GM21717 (cell line): ENCODE results near the gene GBF1.
"Not testable (repeated sequence)": the region's sequence is repeated elsewhere in the genome, so short reads cannot be mapped to it uniquely, and the experiment has no call there.

Experiments
- ATAC-seq: cut with Tn5 transposase; IDR thresholded peaks from one replicate; pipeline ENCODE4 v1.9.1; 2021; ENCODE audit warnings: mild to moderate bottlenecking, moderate library complexity; ENCODE audit not compliant: unreplicated experiment

Gene GBF1, protein sequence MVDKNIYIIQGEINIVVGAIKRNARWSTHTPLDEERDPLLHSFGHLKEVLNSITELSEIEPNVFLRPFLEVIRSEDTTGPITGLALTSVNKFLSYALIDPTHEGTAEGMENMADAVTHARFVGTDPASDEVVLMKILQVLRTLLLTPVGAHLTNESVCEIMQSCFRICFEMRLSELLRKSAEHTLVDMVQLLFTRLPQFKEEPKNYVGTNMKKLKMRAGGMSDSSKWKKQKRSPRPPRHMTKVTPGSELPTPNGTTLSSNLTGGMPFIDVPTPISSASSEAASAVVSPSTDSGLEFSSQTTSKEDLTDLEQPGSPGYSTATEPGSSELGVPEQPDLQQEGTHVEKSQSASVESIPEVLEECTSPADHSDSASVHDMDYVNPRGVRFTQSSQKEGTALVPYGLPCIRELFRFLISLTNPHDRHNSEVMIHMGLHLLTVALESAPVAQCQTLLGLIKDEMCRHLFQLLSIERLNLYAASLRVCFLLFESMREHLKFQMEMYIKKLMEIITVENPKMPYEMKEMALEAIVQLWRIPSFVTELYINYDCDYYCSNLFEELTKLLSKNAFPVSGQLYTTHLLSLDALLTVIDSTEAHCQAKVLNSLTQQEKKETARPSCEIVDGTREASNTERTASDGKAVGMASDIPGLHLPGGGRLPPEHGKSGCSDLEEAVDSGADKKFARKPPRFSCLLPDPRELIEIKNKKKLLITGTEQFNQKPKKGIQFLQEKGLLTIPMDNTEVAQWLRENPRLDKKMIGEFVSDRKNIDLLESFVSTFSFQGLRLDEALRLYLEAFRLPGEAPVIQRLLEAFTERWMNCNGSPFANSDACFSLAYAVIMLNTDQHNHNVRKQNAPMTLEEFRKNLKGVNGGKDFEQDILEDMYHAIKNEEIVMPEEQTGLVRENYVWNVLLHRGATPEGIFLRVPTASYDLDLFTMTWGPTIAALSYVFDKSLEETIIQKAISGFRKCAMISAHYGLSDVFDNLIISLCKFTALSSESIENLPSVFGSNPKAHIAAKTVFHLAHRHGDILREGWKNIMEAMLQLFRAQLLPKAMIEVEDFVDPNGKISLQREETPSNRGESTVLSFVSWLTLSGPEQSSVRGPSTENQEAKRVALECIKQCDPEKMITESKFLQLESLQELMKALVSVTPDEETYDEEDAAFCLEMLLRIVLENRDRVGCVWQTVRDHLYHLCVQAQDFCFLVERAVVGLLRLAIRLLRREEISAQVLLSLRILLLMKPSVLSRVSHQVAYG (N-terminal part only)

DNA sequence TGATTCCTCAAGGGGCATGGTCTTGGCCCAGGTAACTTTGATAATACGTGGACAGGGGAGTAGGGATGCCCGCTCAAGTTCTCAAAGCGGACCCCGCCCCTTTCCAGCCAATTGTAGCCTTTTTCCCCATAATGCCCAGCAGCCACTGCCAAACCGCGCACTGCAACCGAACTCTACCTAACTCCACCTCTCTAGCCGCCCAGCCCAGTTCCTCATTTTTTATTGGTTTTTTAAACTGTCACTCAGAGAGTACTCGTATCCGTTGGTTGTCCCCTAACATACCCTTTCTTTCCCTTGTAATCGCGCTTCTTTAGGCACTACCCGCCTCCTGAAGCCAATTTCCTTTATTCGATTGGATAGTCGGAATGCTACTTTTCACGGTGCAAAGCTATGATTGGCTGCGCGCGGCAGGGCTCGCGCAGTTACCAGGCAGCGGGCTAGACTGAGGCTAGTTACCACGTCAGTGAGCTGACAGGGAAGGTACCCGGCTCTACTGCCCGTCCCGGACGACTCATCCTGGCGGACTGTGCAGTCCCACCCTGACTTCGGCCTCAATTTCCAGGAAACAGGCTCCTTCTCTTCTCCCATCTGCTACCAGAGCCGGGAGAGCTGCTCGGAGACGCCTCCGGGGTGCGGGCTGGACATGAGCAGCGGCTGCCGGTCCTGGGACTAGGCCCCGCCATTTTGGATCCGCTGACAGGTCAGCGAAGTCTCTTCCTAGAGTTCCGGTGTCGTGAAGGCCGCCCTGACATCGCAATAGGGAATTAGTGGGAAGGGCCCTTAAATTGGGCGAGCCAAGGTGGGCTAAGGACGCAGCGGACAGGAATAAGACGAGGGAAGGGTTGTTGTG, at the start of gene GBF1:
TSS of gene GBF1 (plus strand) at position 451 of the 850 bp plus-strand sequence. CDS start 13,407 bp downstream, outside the sequence.
- ATAC-seq: peak; percentile 85

DNA sequence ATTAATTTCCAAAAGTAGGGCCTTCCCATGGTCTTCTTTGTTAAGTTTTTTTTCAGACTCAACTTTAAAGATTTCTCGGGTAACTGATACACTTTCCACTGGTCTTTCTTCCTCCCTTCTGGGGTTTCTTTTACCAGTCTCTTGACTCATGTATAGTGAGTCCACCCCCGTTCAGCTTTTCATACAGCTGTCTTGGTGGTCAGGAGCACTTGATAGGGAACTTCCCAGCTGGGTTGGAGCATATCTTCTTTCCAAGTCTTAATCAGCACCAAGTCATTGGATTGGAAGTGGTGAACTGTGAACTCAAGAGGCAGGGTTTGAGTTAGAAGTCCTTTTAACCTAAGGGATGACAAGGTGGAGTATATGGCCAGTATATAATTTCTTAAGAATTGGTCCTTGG, 48.4 kb upstream of the GBF1 start:
- no peak for ATAC-seq

DNA sequence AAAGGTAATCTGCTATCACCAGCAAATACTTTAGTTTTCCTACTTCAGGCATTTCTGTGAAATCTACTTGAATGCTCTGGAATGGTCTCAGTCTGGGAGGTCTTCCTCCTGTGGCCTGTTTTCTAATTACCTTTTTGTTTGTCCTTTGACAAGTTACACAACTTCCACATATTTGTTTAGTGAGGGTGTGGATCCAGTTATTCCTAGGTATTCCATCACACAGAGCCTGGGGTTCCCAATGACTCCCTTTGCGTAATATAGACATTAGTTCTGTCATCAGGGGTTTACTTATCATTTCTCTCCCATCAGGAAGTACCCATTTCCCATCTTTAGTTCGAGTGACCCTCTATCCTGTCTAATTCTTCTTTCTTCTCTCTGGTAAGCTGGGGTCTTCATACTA, 47.3 kb upstream of the GBF1 start:
- no peak for ATAC-seq

DNA sequence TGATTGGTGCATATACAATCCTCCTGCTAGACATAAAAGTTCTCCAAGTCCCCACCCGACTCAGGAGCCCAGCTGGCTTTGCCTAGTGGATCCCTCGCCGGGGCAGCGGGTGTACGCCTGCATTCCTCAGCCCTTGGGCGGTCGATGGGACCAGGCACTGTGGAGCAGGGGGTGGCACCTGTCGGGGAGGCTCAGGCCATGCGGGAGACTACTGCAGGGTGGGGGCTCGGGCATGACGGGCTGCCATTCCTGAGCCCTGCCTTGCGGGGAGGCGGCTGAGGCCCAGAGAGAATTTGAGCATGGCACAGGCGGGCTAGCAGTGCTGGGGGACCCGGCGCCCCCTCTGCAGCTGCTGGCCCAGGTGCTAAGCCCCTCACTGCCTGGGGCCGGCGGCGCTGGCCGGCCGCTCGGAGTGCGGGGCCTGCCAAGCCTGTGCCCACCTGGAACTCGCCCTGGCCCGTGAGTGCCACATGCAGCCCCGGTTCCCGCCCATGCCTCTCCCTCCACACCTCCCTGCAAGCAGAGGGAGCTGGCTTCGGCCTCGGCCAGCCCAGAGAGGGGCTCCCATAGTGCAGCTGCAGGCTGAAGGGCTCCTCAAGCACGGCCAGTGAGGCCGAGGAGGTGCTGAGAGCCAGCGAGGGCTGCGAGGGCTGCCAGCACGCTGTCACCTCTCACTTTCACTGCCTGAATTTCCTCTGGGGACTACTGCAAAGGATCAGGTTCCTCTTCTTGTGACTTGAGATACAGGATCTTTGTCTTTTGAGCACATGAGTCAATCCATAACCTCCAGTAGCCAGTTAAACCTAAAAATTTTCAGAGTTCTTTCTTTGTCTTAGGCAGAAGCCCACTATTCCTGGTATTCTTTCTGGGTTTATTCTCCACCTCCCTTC, 44.3 kb upstream of the GBF1 start:
- no peak for ATAC-seq

DNA sequence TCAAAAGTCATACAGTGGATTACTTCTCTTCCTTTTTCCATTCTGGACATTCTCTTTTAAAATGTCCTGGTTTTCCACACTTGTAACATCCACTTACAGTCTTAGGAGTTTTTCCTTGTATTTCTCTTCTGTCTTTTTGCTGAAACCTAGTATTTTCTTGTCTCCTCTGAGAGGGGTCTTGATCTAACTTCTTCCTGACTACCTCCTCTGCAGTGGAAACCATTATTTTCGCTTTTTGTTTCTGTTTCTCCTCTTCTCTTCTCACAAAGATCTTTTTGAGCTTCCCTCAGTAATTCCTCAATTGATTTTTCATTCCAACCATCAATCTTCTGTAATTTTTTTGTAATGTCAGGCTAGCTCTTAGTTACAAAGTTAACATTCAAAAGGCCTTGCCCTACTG, 42.9 kb upstream of the GBF1 start:
- no peak for ATAC-seq

DNA sequence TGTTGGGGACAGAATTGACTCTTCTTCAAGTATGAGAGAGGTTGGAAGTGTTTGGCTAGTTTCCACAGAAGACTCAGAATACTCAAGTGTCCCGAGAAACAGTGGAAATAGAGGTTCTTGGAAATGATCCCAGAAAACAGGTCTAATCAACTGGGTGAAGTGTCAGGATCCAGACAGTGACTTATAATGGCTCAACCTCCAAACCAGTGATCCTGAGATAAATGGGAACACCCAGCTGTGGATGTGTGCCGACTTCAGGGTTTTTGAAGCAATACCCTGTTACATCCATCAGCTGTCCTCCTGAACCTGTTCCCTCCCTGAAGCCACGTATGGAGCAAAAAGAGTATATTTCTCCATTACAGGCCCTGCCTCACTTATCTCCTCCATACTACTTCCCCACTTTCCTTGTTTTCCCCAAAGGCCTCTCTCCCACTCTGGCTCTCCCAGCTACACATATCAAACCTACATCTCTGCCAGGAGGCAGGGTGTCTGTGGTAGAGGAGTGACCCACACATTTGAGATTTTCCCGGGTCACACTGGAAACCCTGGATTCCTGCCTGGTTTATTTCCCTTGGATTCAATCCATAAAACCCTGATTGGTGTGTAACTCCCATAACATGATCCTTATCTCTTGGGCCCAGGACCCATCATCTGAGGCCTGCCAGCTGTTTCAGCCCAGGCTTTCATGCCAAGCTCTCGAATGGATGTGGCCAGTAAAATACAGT, 36.9 kb upstream of the GBF1 start:
- ATAC-seq: no peak

DNA sequence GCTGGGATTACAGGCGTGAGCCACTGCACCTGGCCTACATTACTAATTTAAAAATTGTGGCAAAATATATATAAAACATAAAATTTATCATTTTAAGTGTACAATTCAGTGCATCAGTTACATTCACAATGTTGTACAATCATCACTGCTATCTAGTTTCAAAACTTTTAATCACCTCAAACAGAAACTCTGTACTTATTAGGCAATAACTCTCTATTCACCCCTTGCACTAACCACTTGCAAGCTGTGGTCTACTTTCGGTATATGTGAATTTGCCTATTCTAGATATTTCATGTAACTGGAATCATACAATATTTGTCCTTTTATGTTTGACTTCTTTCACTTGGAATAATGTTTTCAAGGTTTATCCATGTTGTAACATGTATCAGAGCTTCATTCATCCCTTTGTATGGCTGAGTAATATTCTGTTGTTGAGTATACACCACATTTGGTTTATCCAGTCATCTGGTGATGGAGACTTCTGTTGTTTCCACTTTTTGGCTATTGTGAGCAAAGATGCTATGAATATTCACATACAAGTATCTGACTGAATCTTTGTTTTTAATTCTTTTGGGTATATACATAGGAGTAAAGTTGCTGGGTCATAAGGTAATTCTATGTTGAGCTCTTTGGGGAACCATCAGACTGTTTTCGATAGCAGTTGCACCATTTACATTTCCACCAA, 33.6 kb upstream of the GBF1 start:
- no peak for ATAC-seq

DNA sequence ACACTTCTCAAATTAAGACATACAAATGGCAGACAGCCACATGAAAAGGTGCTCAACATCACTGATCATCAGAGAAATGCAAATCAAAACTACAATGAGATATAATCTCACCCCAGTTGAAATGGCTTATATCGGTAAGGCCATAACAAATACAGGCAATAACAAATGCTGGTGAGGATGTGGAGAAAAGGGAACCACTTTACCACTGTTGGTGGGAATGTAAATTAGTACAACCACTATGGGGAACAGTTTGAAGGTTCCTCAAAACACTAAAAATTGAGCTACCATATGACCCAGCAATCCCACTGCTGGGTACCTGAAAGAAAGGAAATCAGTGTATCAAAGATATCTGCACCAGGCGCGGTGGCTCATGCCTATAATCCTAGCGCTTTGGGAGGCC, 31.7 kb upstream of the GBF1 start:
- ATAC-seq: not testable (repeated sequence)

DNA sequence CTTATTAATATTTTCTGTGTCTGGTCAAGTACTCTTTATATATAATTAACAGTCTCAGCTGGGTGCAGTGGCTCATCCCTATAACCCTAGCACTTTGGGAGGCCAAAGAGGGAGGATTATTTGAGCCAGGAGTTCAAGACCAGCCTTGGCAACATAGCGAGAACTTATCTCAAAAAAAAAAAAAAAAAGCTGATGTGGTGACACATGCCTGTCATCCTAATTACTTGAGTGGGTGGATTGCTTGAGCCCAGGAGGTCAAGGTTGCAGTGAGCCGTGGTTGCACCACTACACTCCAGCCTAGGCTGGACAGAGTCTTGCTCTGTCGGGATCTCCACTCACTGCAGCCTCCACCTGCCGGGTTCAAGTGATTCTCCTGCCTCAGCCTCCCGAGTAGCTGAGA, 26.0 kb upstream of the GBF1 start:
- no peak for ATAC-seq

DNA sequence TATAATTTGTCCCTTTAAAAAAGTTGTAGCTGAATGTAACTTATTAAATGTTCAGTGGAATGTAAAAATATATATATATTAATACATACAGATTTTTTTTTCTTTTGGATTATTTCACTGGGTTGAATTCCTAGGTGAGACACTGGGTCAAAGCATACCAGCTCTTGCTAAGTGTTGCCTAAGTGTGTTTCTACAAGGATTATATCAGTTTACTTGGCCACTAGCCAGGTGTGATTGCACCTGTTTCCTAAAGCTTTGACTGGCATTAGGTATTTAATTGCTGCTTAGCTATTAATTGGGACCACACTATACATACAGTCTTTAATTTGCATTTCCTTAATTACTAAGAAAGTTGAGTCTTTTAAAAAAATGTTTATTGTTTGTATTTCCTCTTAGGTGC, 24.7 kb upstream of the GBF1 start:
- no peak for ATAC-seq

DNA sequence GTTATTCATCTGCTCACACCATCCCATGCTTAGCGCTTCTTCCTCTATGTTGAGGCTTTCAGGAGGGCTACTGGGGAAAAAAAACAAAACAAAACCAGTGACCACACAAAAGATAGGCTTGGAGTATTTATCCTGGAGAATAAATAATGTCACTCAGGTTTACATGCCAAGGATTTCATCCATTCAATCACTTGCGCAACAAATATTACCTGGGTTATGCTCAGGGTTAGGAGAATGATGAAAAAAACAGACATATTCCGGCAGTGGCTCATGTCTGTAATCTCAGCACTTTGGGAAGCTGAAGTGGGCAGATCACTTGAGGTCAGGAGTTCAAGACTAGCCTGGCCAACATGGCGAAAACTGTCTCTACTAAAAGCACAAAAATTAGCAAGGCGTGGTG, 22.5 kb upstream of the GBF1 start:
- ATAC-seq: no peak

DNA sequence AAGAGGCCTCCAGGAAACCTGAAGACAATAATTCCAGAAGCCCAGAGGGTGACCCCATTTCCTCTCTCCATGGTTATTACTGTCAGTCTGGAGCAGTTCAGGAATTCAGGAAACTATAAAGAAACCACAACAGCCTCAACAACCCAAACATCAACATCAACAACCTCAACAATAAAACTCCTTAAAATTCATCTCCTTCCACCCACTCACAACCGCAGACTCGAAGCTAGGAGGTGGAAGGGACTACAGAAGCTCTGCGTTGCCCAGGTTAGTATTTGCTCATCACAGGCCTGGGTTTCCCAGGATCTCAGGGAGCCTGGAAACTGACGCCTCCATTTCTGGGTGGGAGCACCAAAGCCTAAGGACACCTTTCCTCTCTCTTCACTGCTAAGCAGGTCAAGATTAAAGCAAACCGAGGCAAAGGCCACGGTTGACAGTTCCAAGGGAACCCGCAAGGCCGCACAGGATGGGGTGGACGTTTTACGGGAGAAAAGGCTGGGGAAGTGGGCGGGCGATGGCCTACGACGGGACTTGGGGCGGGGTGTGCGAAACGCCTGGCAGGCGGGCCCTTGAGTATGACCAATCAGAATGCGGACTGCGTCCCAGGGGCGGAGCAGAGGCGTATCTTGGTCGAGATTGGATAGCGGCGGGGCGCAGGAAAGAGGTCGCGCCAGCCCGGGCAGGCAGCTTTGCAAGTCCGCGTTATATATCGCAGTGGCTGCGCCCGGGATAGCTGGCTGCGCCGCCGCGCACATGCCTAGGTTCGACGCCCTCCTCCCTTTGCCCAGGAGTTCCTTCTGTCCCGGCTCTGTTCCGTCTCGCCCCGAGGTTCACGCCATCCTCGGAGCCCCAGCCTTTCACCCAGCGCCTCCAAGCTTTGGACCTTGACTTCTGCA, 19.4 kb upstream of the GBF1 start, which contains the start of gene ELOVL3:
TSS of gene ELOVL3 (plus strand) at position 654 of the 896 bp plus-strand sequence. CDS start 250 bp downstream, outside the sequence.
- ATAC-seq: peak; percentile 63

DNA sequence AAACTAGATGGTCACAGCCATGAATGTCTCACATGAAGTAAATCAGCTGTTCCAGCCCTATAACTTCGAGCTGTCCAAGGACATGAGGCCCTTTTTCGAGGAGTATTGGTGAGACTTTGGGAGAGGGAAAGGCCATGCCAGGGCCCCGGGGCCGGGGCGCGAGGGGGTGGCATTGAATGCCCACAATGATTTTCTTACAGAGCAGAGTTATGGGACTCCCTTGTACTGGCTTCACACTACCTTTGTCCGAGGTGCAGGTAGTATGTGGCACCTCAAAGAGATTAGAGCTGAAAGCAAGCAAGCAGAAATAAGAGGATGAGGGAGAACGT, 18.8 kb upstream of the GBF1 start:
- ATAC-seq: no peak

DNA sequence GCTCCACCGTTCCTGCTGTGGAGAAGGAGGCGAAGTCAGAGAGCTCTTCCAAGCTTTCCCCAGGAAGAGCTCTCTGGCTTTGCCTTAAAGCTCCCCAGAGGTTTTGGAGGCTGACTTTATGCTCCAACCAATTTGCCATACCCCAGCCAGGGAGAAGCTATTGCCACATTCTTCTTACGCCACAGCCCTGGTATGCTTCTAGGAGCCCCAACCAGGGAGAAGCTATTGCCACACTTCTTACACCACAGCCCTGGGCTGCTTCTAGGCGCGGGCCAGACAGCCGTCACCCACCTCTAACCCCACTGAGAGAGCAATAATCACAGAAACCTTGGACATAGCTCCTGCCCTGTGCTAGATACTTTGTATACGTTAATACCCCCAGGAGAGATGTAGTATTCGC, 18.3 kb upstream of the GBF1 start:
- ATAC-seq: no peak

DNA sequence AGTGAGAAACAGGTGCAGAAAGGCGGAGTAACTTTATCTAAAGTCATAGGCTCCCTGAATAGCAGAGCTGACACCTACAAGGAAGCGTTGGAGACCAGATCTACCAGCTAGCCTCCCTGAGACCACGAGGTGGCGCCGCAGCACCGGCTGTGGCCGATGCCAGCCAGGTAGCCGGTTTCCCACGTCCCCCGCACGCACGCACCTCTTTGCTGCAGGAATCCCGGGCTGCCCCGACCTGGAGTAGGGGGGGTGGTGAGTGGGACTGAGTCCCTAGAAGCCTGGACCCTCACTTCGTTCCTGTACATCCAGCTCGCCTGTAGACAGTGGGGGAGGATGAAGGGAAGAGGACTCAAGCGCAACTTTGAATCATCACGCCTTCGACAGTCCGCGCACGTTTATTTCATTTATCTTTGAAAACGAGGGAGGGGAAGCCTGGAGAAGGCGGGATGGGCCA, 15.5 kb upstream of the GBF1 start:
- ATAC-seq: no peak

DNA sequence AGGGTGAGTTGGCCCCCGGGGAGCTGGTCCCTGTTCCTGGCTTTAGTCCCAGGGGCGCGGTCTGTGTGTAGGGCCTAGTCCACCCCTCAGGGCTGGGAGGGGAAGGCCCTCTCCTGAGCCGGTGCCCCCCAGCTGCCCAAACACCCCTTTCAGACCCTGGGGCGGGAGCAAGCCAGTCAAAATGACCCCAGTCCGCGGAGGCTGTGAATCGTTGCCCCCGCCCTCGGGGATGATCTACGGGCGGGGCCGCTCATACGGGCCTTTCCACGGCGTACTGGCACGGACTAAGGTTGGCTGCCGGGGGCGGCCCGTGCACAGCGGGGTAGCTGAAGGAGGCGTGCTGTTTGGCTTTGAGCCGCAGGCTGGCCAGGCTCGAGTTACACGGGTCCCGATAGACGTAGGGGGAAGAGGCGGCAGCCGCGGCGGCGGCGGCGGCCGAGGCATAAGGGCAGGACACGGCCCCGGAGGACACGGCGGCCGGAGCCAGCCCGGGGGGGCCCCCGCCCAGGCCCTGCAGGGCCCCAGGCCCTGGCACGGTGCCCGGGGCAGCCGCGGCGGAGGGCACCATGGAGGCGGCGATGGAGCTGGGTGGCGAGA, 15.0 kb upstream of the GBF1 start:
- no peak for ATAC-seq
